ENCODE data around the gene GNG10. TPM values are rescaled to one million over a fixed set of nuclear protein-coding genes. Genes with fewer than 3 reads are reported as not detected.

GNG10 gene
- total and polyA plus RNA-seq, 9 of the 15 experiments (the other 6 are each of a cell fraction or from before 2014, with no cell fraction given) = 13.1 to 37.8 (median 28.4) TPM

GRCh38 chr9:111630964-111631213 is 30.5 kb upstream of the GNG10 start (continued):
- no peak for TF ChIP-seq PRPF4 (IDR thresholded peaks at IDR 0.05; ENCODE audit: insufficient read depth, low read depth, low read length, poor library complexity, severe bottlenecking)
- TF ChIP-seq NFIX (CRISPR knock-in tag; IDR thresholded peaks at IDR 0.05; ENCODE audit: low read depth) = no peak
- peak; percentile 15 to 31; a peak in 1 of 4 replicates for TF ChIP-seq SIX5 (IDR thresholded peaks at IDR 0.05; ENCODE audit: borderline replicate concordance in 1 of 2, insufficient read depth in 1 of 2, low read depth in 1 of 2, low read length in 2 of 2)
- no peak for TF ChIP-seq LCOR (CRISPR knock-in tag; IDR thresholded peaks at IDR 0.05)
- TF ChIP-seq NONO (IDR thresholded peaks at IDR 0.05; ENCODE audit: low read depth in 2 of 2, low read length in 1 of 2) = no peak
- peak; percentile 84 for TF ChIP-seq SAP30 (IDR thresholded peaks at IDR 0.05; ENCODE audit: borderline replicate concordance, insufficient read depth, low read depth, low read length, poor library complexity, severe bottlenecking)
- TF ChIP-seq, protein P1, sequence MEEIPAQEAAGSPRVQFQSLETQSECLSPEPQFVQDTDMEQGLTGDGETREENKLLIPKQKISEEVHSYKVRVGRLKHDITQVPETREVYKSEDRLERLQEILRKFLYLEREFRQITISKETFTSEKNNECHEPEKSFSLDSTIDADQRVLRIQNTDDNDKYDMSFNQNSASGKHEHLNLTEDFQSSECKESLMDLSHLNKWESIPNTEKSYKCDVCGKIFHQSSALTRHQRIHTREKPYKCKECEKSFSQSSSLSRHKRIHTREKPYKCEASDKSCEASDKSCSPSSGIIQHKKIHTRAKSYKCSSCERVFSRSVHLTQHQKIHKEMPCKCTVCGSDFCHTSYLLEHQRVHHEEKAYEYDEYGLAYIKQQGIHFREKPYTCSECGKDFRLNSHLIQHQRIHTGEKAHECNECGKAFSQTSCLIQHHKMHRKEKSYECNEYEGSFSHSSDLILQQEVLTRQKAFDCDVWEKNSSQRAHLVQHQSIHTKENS (CRISPR knock-in tag; IDR thresholded peaks at IDR 0.05) = no peak
- no peak for TF ChIP-seq ZNF184 (CRISPR knock-in tag; IDR thresholded peaks at IDR 0.05)
- TF ChIP-seq SETDB1 (IDR thresholded peaks at IDR 0.05; ENCODE audit: low read length) = no peak
- TF ChIP-seq SMARCC2 (IDR thresholded peaks at IDR 0.05; ENCODE audit: low read depth) = no peak
- TF ChIP-seq E2F3 (CRISPR knock-in tag; IDR thresholded peaks at IDR 0.05) = no peak
- no peak for TF ChIP-seq NR2C2 (CRISPR knock-in tag; IDR thresholded peaks at IDR 0.05)
- TF ChIP-seq NR2C2 (tag; IDR thresholded peaks at IDR 0.05) = no peak
- TF ChIP-seq GATAD2A (IDR thresholded peaks at IDR 0.05) = no peak
- TF ChIP-seq MEIS2 (IDR thresholded peaks at IDR 0.05; ENCODE audit: partially characterized antibody) = no peak
- TF ChIP-seq, protein P2, sequence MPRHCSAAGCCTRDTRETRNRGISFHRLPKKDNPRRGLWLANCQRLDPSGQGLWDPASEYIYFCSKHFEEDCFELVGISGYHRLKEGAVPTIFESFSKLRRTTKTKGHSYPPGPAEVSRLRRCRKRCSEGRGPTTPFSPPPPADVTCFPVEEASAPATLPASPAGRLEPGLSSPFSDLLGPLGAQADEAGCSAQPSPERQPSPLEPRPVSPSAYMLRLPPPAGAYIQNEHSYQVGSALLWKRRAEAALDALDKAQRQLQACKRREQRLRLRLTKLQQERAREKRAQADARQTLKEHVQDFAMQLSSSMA (CRISPR knock-in tag; IDR thresholded peaks at IDR 0.05) = no peak
- TF ChIP-seq PKNOX1 (IDR thresholded peaks at IDR 0.05) = 0 out of 2 replicates have a peak, but pooled peaks have one; percentile 29
- no peak for TF ChIP-seq SRSF7 (optimal IDR thresholded peaks at IDR 0.05; ENCODE audit: low read depth, low read length)
- TF ChIP-seq RREB1 (CRISPR knock-in tag; IDR thresholded peaks at IDR 0.05) = peak; percentile 34; the same call in 1 of the 2 replicates
- TF ChIP-seq, protein P3, sequence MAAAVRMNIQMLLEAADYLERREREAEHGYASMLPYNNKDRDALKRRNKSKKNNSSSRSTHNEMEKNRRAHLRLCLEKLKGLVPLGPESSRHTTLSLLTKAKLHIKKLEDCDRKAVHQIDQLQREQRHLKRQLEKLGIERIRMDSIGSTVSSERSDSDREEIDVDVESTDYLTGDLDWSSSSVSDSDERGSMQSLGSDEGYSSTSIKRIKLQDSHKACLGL (CRISPR knock-in tag; IDR thresholded peaks at IDR 0.05; ENCODE audit: borderline replicate concordance, poor library complexity, severe bottlenecking) = no peak

Data from K562 (cell line).